GM20000 (cell line): ENCODE measurements around the gene GOLGA6L2.
"Not testable (repeated sequence)": the region's sequence is repeated elsewhere in the genome, so short reads cannot be mapped to it uniquely, and the experiment has no call there.

Source experiments
- DNase-seq: peaks from one replicate; pipeline ENCODE4 v3.0.0; 2012; ENCODE audit warnings: low spot score
- CTCF ChIP-seq: IDR thresholded peaks from 2 replicates; pipeline ENCODE4 v1.5.1; 2012; ENCODE audit warnings: mild to moderate bottlenecking, control low read depth; ENCODE audit errors: extremely low read depth, missing control alignments

GOLGA6L2 gene

GRCh38 chr15:23440596-23440995, 6.4 kb downstream of the GOLGA6L2 start:
- DNase-seq, result no peak
- no peak for TF ChIP-seq CTCF

GRCh38 chr15:23439513-23439912, 7.5 kb downstream of the GOLGA6L2 start:
- no peak for TF ChIP-seq CTCF
- DNase-seq, result no peak

- TF ChIP-seq CTCF, result no peak
- no peak for DNase-seq
Observed at GRCh38 chr15:23438816-23439466, 8.1 kb downstream of the GOLGA6L2 start.

- DNase-seq, result no peak
- no peak for TF ChIP-seq CTCF
Observed at GRCh38 chr15:23437673-23438072, 9.4 kb downstream of the GOLGA6L2 start.

- no peak for TF ChIP-seq CTCF
- no peak for DNase-seq
Observed at GRCh38 chr15:23437146-23437545, 9.9 kb downstream of the GOLGA6L2 start.

- no peak for DNase-seq
- no peak for TF ChIP-seq CTCF
Observed at GRCh38 chr15:23436421-23436820, 10.6 kb downstream of the GOLGA6L2 start.

- not testable (repeated sequence) for DNase-seq
Observed at GRCh38 chr15:23434699-23435098, 12.3 kb downstream of the GOLGA6L2 start.

- DNase-seq, result not testable (repeated sequence)
Observed at GRCh38 chr15:23425327-23425726, 21.7 kb downstream of the GOLGA6L2 start.
